Measurements from ENCODE around the gene REEP3. TPM values are rescaled to one million over a fixed set of nuclear protein-coding genes. Genes with fewer than 3 reads are reported as not detected.
A peak's percentile ranks its signal among the peaks of the same experiment; 100 is the strongest.

Gene REEP3
- total and polyA plus RNA-seq, 12 donors: 9.9 to 27.7 (median 17.2) TPM

DNA sequence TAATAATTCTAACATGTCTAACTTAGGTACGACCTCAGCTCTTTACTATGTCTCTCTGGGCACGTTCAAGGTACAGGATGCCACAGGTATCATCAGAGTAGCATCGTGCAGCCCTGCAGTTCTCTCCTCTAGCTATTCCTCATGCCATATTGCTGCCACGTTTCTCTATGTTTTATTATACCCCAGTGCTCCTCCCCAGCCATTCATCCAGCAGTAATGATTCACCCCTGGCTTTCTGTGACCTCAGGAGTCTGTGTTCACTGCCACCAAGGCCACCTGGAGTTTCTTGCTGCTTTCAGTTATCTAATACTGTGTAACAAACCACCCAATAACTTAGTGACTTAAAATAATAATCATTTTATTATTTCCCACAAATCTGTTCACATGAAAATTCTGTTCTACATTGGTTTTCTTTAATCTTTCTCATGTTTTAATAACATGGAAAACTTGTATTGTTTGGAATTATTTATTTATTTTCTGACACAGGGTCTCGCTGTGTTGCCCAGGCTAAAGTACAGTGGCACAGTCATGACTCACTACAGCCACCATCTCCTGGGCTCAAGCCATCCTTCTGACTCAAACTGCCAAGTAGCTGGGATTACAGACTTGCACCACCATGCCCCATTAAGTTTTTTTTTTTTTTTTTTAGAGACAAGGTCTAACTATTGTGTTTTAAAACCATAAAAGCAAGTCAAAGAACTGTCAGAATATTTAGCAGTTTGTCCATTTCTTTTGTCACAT, 21.8 kb downstream of the REEP3 start:
- H3K36me3 ChIP-seq: peaks cover 0 to 4% (median 0%) of the 10 kb centered on the region in 9 donors
- no peaks in the 10 kb centered on the region for H3K9me3 ChIP-seq
- TF ChIP-seq, protein P1, sequence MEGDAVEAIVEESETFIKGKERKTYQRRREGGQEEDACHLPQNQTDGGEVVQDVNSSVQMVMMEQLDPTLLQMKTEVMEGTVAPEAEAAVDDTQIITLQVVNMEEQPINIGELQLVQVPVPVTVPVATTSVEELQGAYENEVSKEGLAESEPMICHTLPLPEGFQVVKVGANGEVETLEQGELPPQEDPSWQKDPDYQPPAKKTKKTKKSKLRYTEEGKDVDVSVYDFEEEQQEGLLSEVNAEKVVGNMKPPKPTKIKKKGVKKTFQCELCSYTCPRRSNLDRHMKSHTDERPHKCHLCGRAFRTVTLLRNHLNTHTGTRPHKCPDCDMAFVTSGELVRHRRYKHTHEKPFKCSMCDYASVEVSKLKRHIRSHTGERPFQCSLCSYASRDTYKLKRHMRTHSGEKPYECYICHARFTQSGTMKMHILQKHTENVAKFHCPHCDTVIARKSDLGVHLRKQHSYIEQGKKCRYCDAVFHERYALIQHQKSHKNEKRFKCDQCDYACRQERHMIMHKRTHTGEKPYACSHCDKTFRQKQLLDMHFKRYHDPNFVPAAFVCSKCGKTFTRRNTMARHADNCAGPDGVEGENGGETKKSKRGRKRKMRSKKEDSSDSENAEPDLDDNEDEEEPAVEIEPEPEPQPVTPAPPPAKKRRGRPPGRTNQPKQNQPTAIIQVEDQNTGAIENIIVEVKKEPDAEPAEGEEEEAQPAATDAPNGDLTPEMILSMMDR (IDR thresholded peaks at IDR 0.05): no peak
- WGBS, 2 donors: 80 to 85% methylated on average over 5 of the region's 5 CpGs
- ATAC-seq (no peak), DNase-seq (no peak)
- peaks cover 2 to 47% (median 22%) of the 10 kb centered on the region in 9 donors for H3K4me1 ChIP-seq
- H3K4me3 ChIP-seq: no peak overlapping the region
- H3K27me3 ChIP-seq: no peaks in the 10 kb centered on the region
- H3K27ac ChIP-seq: no peak overlapping the region
- intact Hi-C loops (cut with DNase I): no loop called here

DNA sequence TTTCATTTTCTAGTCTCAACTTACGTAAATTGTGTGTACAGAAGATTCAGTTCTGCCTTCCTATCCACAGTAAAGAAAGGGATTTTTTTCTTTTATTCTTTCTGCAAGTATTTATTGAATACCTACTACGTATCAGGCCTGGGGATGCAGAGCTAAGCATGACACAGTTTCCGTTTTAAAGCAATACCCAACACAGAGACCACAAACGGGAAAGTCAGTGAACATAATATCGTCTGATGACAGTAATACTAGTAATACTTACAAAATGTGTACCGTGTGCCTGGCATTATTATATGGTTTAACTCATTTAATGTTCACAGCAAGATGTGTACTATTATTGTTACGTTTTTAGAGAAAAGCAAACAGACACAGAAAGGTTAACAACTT, 22.4 kb downstream of the REEP3 start:
- H3K27me3 ChIP-seq: no peaks in the 10 kb centered on the region
- no peak for DNase-seq
- H3K4me1 ChIP-seq: peaks cover 2 to 53% (median 28%) of the 10 kb centered on the region in 9 donors
- no peaks in the 10 kb centered on the region for H3K9me3 ChIP-seq
- ATAC-seq: no peak
- peaks cover 0 to 4% (median 0%) of the 10 kb centered on the region in 9 donors for H3K36me3 ChIP-seq
- intact Hi-C loops (cut with DNase I): no loop called here
- H3K4me3 ChIP-seq: no peak overlapping the region
- H3K27ac ChIP-seq: peak overlapping the region in 1 of 10 donors; percentile 20
- WGBS, 2 donors: 90 to 95% methylated on average over 7 of the region's 7 CpGs
- TF ChIP-seq, protein P1 (IDR thresholded peaks at IDR 0.05): no peak

DNA sequence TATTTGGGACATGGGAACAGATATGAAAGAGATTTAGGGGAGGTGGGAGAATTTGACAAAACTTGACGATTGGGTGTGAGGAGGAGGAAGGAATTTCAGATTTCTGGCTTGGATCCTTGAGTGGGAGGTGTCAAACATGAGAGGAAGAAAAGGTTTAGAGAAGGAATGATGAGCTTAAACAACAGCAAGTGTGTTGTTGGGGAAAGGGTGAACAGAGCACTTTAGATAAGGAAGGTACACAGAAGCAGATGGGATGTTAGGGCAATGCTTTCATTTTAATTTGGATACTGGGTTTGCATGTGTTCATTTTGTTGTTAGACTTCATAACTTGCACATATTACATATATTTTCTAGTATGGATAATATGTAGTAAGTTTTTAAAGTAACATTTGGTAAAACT, 23.2 kb downstream of the REEP3 start:
- intact Hi-C loops (cut with DNase I): no loop called here
- no peak for ATAC-seq
- WGBS, 2 donors: 17 to 27% methylated on average over 1 of the region's 1 CpG

DNA sequence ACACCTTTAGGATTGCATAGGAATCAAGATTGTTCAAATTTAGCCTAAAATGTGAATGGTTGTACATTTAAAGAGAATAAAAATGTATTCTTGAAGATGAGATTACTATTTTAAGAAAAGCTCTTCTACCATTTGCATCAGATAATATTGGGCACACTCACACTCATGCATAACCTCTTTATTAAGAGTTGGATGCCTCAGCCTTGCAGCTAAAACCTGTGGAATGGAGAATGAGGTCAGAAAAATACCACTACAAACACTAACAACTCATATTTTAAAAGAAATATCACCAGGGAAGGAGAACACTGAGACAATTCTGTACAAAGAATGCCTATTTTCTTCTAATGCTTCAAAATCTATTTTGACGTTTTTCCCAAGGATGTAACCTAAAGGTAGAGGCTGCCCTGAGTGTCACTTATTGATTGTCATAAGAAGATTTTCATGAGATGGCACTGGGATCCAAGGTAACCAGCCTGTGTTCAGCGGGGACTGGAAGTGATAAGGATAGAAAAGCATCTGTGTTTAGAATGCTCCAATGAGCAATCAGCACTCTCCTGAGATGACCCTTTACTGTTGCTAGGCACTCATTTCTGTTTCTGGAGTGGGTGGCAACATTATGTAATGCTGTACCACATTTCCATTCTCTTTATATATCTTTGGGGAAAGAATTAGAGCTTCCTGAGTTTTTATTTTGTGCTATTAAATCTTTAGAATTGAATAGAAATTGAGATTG, 26.6 kb downstream of the REEP3 start:
- H3K36me3 ChIP-seq: peaks cover 0 to 4% (median 0%) of the 10 kb centered on the region in 9 donors
- TF ChIP-seq, protein P1 (IDR thresholded peaks at IDR 0.05): no peak
- H3K27ac ChIP-seq: no peak overlapping the region
- no peak overlapping the region for H3K4me3 ChIP-seq
- no peaks in the 10 kb centered on the region for H3K9me3 ChIP-seq
- 48 to 55% methylated on average over 2 of the region's 2 CpGs for WGBS, 2 donors
- H3K4me1 ChIP-seq: peaks cover 2 to 46% (median 28%) of the 10 kb centered on the region in 9 donors
- H3K27me3 ChIP-seq: no peaks in the 10 kb centered on the region
- intact Hi-C loops (cut with DNase I): no loop called here
- DNase-seq (peak in 1 of 2 donors; percentile 17), ATAC-seq (peak in 6 of 8 donors; percentile 42 to 84 (median 81))

More for the DNA sequence above, 23.2 kb downstream of the REEP3 start:
- TF ChIP-seq, protein P1 (IDR thresholded peaks at IDR 0.05): no peak
- no peak for DNase-seq
- no peaks in the 10 kb centered on the region for H3K27me3 ChIP-seq
- H3K4me1 ChIP-seq: peaks cover 2 to 59% (median 31%) of the 10 kb centered on the region in 9 donors
- peak overlapping the region in 1 of 10 donors; percentile 20 for H3K27ac ChIP-seq
- H3K9me3 ChIP-seq: no peaks in the 10 kb centered on the region
- H3K36me3 ChIP-seq: peaks cover 0 to 4% (median 0%) of the 10 kb centered on the region in 9 donors
- no peak overlapping the region for H3K4me3 ChIP-seq
